ENCODE measurements around the gene C11orf71. TPM values are rescaled to one million over a fixed set of nuclear protein-coding genes. Genes with fewer than 3 reads are reported as not detected.

Gene C11orf71
- total RNA-seq, 1 donor from 2014 or later, result 0.43 TPM

GRCh38 chr11:114386545-114386944, 13.8 kb downstream of the C11orf71 start:
- H3K27ac ChIP-seq, result no peak overlapping the region
- H3K27me3 ChIP-seq, result no peaks in the 10 kb centered on the region
- intact Hi-C loops (cut with DNase I), result no loop called here
- TF ChIP-seq CTCF (IDR thresholded peaks at IDR 0.05), result no peak
- no peaks in the 10 kb centered on the region for H3K9me3 ChIP-seq
- no peak for DNase-seq (ENCODE audit: low spot score in 2 of 2)
- no peak overlapping the region for H3K4me3 ChIP-seq
- H3K36me3 ChIP-seq, result no peaks in the 10 kb centered on the region
- H3K4me1 ChIP-seq, result no peaks in the 10 kb centered on the region

- no peaks in the 10 kb centered on the region for H3K9me3 ChIP-seq
These were observed 14.2 kb downstream of the C11orf71 start for GRCh38 chr11:114386131-114386530.

GRCh38 chr11:114384487-114384886, 15.8 kb downstream of the C11orf71 start:
- H3K27me3 ChIP-seq, result no peaks in the 10 kb centered on the region
- no peaks in the 10 kb centered on the region for H3K4me1 ChIP-seq
- DNase-seq (ENCODE audit: low spot score in 2 of 2), result no peak
- no peaks in the 10 kb centered on the region for H3K36me3 ChIP-seq
- H3K27ac ChIP-seq, result no peak overlapping the region
- no peaks in the 10 kb centered on the region for H3K9me3 ChIP-seq
- intact Hi-C loops (cut with DNase I), result no loop called here
- no peak for TF ChIP-seq CTCF (IDR thresholded peaks at IDR 0.05)
- no peak overlapping the region for H3K4me3 ChIP-seq

More at GRCh38 chr11:114386131-114386530, 14.2 kb downstream of the C11orf71 start:
- no peaks in the 10 kb centered on the region for H3K36me3 ChIP-seq
- intact Hi-C loops (cut with DNase I), result no loop called here
- no peaks in the 10 kb centered on the region for H3K27me3 ChIP-seq
- H3K4me3 ChIP-seq, result no peak overlapping the region
- TF ChIP-seq CTCF (IDR thresholded peaks at IDR 0.05), result no peak
- H3K4me1 ChIP-seq, result no peaks in the 10 kb centered on the region
- no peak overlapping the region for H3K27ac ChIP-seq
- no peak for DNase-seq (ENCODE audit: low spot score in 2 of 2)

GRCh38 chr11:114382509-114382908, 17.8 kb downstream of the C11orf71 start:
- TF ChIP-seq CTCF (IDR thresholded peaks at IDR 0.05), result no peak
- no peak for DNase-seq (ENCODE audit: low spot score in 2 of 2)
- H3K36me3 ChIP-seq, result no peaks in the 10 kb centered on the region
- intact Hi-C loops (cut with DNase I), result no loop called here
- no peaks in the 10 kb centered on the region for H3K4me1 ChIP-seq
- H3K27ac ChIP-seq, result no peak overlapping the region
- no peaks in the 10 kb centered on the region for H3K27me3 ChIP-seq
- no peak overlapping the region for H3K4me3 ChIP-seq
- H3K9me3 ChIP-seq, result no peaks in the 10 kb centered on the region

- H3K27me3 ChIP-seq, result no peaks in the 10 kb centered on the region
- no peaks in the 10 kb centered on the region for H3K4me1 ChIP-seq
- no peak overlapping the region for H3K27ac ChIP-seq
- no peak for TF ChIP-seq CTCF (IDR thresholded peaks at IDR 0.05)
- no peak overlapping the region for H3K4me3 ChIP-seq
- no peaks in the 10 kb centered on the region for H3K9me3 ChIP-seq
- no peak for DNase-seq (ENCODE audit: low spot score in 2 of 2)
- intact Hi-C loops (cut with DNase I), result no loop called here
- no peaks in the 10 kb centered on the region for H3K36me3 ChIP-seq
These were observed 20.8 kb downstream of the C11orf71 start for GRCh38 chr11:114379394-114380069.
